ENCODE measurements around the gene PIGR. TPM values are rescaled to one million over a fixed set of nuclear protein-coding genes. Genes with fewer than 3 reads are reported as not detected.

PIGR gene
- total RNA-seq, 1 experiment from 2014 or later: not detected

- no peak overlapping the region for H3K27ac ChIP-seq (ENCODE audit: low read depth, low read length, poor library complexity, severe bottlenecking)
- no peak for DNase-seq (ENCODE audit: low spot score)
- no peak overlapping the region for H3K4me3 ChIP-seq (ENCODE audit: low read depth, low read length, poor library complexity, severe bottlenecking)
- H3K27me3 ChIP-seq (replicated peaks; ENCODE audit: insufficient read depth, low read depth, low read length, poor library complexity): peaks cover 5% of the 10 kb centered on the region
- H3K36me3 ChIP-seq (ENCODE audit: insufficient read depth, low read length, poor library complexity, severe bottlenecking): no peaks in the 10 kb centered on the region
- TF ChIP-seq EZH2 (IDR thresholded peaks at IDR 0.05; ENCODE audit: borderline replicate concordance, low read depth, low read length, poor library complexity, severe bottlenecking) (no peak), CTCF (conservative IDR thresholded peaks at IDR 0.05; ENCODE audit: low read depth, low read length) (no peak)
- ChIA-PET POLR2A (ENCODE audit: low non-redundant PET) (no interaction called here), CTCF (no interaction called here)
- no peaks in the 10 kb centered on the region for H3K9me3 ChIP-seq (ENCODE audit: low read depth, low read length, poor library complexity, severe bottlenecking)
- no TSS peak for BruUV-seq (replicated peaks)
- intact Hi-C loops (cut with micrococcal nuclease; ENCODE audit: unreplicated experiment): no loop called here
- H3K4me1 ChIP-seq (ENCODE audit: insufficient read depth, low read length, poor library complexity, severe bottlenecking): no peaks in the 10 kb centered on the region
Measured at GRCh38 chr1:206960676-206961386, 14.6 kb upstream of the PIGR start.

- DNase-seq (ENCODE audit: low spot score): no peak
- peaks cover 5% of the 10 kb centered on the region for H3K27me3 ChIP-seq (replicated peaks; ENCODE audit: insufficient read depth, low read depth, low read length, poor library complexity)
- TF ChIP-seq CTCF (conservative IDR thresholded peaks at IDR 0.05; ENCODE audit: low read depth, low read length) (no peak), EZH2 (IDR thresholded peaks at IDR 0.05; ENCODE audit: borderline replicate concordance, low read depth, low read length, poor library complexity, severe bottlenecking) (no peak)
- POLR2A ChIA-PET (ENCODE audit: low non-redundant PET): no interaction called here
- H3K9me3 ChIP-seq (ENCODE audit: low read depth, low read length, poor library complexity, severe bottlenecking): no peaks in the 10 kb centered on the region
- no peak overlapping the region for H3K27ac ChIP-seq (ENCODE audit: low read depth, low read length, poor library complexity, severe bottlenecking)
- no peak overlapping the region for H3K4me3 ChIP-seq (ENCODE audit: low read depth, low read length, poor library complexity, severe bottlenecking)
- no peaks in the 10 kb centered on the region for H3K36me3 ChIP-seq (ENCODE audit: insufficient read depth, low read length, poor library complexity, severe bottlenecking)
- CTCF ChIA-PET: no interaction called here
- intact Hi-C loops (cut with micrococcal nuclease; ENCODE audit: unreplicated experiment): no loop called here
- H3K4me1 ChIP-seq (ENCODE audit: insufficient read depth, low read length, poor library complexity, severe bottlenecking): no peaks in the 10 kb centered on the region
- BruUV-seq (replicated peaks): no TSS peak
Measured at GRCh38 chr1:206958144-206958543, 11.9 kb upstream of the PIGR start.

GRCh38 chr1:206957639-206958038 is 11.4 kb upstream of the PIGR start:
- intact Hi-C loops (cut with micrococcal nuclease; ENCODE audit: unreplicated experiment): no loop called here
- Histone ChIP-seq H3K27me3 (replicated peaks; ENCODE audit: insufficient read depth, low read depth, low read length, poor library complexity) (peaks cover 5% of the 10 kb centered on the region), H3K27ac (ENCODE audit: low read depth, low read length, poor library complexity, severe bottlenecking) (no peak overlapping the region), H3K4me1 (ENCODE audit: insufficient read depth, low read length, poor library complexity, severe bottlenecking) (no peaks in the 10 kb centered on the region), H3K9me3 (ENCODE audit: low read depth, low read length, poor library complexity, severe bottlenecking) (no peaks in the 10 kb centered on the region), H3K36me3 (ENCODE audit: insufficient read depth, low read length, poor library complexity, severe bottlenecking) (no peaks in the 10 kb centered on the region), H3K4me3 (ENCODE audit: low read depth, low read length, poor library complexity, severe bottlenecking) (no peak overlapping the region)
- POLR2A ChIA-PET (ENCODE audit: low non-redundant PET): no interaction called here
- CTCF ChIA-PET: no interaction called here
- TF ChIP-seq CTCF (conservative IDR thresholded peaks at IDR 0.05; ENCODE audit: low read depth, low read length) (no peak), EZH2 (IDR thresholded peaks at IDR 0.05; ENCODE audit: borderline replicate concordance, low read depth, low read length, poor library complexity, severe bottlenecking) (no peak)
- BruUV-seq (replicated peaks): no TSS peak
- DNase-seq (ENCODE audit: low spot score): no peak

Data from A673 (cell line).